Right lobe of liver (tissue), 4 donors: Measurements from ENCODE around the gene DNAJC5.

ENCODE experiments used
- POLR2A ChIP-seq: fragments of 450-650 bp; IDR thresholded peaks from one replicate; pipeline ENCODE4 v1.6.1; 2017; ENCODE audit warnings: antibody characterized with exemption, mild to moderate bottlenecking
- TF ChIP-seq, protein P1 (sequence below), 4 donors: fragments of 200-600 bp in 3 of 4; fragments of 450-650 bp in 1 of 4; IDR thresholded peaks; one replicate each; pipeline versions ENCODE4 v1.5.1 to v1.8.0; 2016 to 2022; ENCODE audit warnings: antibody characterized with exemption in 4 of 4, mild to moderate bottlenecking in 2 of 4
- donor health status: DM: no; HTN: no; CAD: no.
- donor health status: DM: no; HTN: no; CAD: no.
- donor health status: DM: no; HTN: yes; CAD: no.

DNA sequence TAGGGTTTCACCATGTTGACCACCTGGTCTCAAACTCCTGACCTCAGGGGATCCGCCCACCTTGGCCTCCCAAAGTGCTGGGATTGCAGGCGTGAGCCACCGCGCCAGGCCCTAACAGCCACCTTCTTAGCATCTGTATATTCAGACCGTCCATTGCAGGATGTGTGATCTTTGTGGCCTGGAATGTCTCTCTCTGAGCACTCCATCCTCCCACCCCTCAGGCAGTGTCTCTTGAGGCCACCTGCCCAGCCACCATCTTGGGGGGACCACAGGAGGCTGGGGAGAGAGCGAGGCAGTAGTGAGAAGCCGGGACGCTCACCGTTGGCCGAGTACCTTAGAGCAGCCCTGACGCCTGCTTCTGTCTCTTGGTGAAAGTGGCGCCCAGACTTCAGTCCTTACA lies 18.8 kb downstream of the DNAJC5 start:
- TF ChIP-seq, protein P1, sequence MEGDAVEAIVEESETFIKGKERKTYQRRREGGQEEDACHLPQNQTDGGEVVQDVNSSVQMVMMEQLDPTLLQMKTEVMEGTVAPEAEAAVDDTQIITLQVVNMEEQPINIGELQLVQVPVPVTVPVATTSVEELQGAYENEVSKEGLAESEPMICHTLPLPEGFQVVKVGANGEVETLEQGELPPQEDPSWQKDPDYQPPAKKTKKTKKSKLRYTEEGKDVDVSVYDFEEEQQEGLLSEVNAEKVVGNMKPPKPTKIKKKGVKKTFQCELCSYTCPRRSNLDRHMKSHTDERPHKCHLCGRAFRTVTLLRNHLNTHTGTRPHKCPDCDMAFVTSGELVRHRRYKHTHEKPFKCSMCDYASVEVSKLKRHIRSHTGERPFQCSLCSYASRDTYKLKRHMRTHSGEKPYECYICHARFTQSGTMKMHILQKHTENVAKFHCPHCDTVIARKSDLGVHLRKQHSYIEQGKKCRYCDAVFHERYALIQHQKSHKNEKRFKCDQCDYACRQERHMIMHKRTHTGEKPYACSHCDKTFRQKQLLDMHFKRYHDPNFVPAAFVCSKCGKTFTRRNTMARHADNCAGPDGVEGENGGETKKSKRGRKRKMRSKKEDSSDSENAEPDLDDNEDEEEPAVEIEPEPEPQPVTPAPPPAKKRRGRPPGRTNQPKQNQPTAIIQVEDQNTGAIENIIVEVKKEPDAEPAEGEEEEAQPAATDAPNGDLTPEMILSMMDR (IDR thresholded peaks at IDR 0.05) = no peak
- TF ChIP-seq POLR2A = no peak
